Stimulated activated CD4-positive, alpha-beta T cell treated with anti-CD3 and anti-CD28 coated beads, TNF-alpha, amount 100 ng/mL, for 1 hour (primary cell): Measurements from ENCODE around the gene GNPDA1.
"Not testable (repeated sequence)": the region's sequence is repeated elsewhere in the genome, so short reads cannot be mapped to it uniquely, and the experiment has no call there.

Experiments used
- DNase-seq, 3 donors: peaks; one replicate each; pipeline ENCODE4 v3.0.0-alpha.2; 2020; ENCODE audit warnings: low read depth in 3 of 3, low spot score in 1 of 3

The GNPDA1 gene

GRCh38 chr5:142012792-142013388 is at the start of gene GNPDA1:
Gene GNPDA1 (minus strand): TSS chr5:142013027. CDS start chr5:142012035, 992 bp downstream.
- DNase-seq, result peak in 2 of 3 donors; percentile 31 to 47

- no peak for DNase-seq
Measured at GRCh38 chr5:142059304-142059940, 46.6 kb upstream of the GNPDA1 start.

- DNase-seq, result no peak
Measured at GRCh38 chr5:142057697-142058056, 44.9 kb upstream of the GNPDA1 start.

DNA sequence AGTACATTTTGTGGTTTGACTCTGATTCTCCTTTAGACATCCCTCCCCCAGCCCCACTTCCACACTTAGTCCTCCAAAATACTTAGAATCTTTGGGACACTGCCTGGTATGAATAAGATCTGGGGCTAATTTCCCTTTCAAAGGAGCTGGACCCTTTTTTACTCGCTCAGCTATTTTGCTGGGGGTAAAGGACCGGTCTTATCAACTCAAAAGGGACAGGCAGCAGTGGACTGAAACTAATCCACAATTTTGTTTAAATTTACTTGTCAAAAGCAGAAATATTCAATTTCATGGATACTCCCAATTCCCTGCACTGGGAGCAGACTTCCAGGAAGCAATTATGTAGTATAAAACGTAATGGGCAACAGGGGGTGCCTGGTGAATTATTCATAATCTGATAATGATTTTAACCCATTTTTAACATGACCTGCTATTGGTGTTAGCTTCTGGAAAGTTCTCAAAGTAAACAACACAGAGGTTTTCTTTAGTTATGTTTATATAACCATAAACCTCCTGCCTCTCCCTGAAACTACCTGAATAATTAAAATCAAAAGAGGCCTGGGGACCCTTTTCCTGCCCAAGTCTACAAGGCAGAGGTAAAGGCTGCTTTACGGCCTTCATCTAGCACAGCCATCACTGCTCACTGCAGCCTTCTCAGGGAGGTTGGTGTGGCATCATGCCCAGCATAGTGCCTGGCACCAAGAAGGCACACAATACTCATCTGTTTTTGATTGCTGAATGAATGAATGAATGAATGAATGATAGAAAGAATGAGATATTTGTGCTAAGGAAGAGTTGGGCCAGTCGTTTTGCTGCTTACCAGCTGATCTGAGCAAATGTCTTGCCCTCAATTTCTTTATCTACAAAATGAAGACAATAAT is 44.2 kb upstream of the GNPDA1 start:
- no peak for DNase-seq

DNA sequence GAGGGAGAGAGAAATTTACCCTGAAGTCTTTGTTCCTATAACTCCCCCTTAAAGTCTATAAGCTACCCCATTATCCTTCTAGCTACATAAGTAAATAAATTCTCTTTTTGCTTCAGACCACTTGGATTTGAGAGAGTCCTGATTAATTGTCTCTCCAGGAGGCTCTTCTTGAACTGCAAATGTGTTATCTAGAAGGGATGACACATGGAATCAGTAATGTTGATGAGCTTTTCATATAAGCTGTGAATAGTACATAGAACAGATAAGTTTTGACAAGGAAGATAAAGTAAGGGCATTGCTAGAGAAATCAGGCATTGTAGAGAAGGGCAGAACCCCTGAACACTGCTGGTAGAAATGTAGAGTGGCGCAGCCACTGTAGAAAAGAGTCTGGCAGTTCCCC is 42.5 kb upstream of the GNPDA1 start:
- DNase-seq, result no peak

DNA sequence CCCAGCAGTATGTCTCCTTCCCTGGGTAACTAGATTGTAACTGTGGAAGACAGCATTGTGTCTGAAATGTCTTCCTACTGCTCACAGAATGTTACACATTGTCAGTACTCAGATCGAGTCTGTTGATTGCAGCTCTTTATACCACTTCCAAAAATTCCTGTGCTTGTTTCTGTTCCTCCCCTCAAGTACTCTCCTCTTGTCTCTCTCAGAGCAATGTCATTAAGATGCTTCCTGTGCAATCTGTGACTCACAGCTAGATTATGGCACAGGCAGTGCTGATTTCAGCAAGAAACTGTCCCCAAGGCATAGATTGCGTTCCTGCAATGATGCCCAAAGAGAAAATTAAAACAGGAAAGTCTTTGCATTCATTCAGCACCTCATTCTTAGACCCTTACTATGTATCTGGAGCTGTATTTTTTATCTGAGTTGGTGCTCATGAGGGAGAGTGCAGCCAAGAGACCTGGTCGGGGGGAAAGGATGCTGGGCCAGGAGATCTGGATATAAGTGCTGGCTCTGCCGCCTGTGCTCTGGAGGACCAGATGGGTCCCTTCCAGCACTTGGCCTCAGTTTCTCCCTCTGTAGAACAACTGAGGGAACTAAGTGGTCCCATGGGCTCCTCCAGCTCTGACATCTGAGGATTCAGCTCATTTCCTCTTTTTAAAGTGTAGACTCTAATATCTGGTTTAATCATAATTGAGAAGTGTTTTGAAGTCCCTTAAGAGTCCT is 40.8 kb upstream of the GNPDA1 start:
- DNase-seq, result no peak

GRCh38 chr5:142052026-142052425 is 39.2 kb upstream of the GNPDA1 start:
- DNase-seq, result not testable (repeated sequence)

DNA sequence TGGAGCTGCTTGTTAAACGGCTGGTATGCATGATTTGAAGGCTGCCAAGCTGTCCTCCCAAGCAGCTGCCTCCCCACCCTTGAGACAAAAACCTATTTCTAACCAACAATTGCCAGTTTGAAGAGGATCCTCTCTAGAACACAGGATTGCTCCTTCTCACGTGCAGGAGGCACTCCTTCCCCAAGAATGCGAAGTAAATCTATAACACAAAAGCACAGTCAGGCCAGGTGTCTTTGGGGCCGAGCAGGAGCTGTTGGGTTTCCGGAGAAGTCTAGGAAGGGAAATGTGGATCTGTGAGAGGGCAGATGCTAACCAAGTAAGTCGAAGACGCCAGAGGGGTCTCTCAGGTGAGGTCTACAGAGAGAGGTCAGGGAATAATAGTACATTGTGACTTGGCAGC is 35.4 kb upstream of the GNPDA1 start:
- DNase-seq, result no peak

DNA sequence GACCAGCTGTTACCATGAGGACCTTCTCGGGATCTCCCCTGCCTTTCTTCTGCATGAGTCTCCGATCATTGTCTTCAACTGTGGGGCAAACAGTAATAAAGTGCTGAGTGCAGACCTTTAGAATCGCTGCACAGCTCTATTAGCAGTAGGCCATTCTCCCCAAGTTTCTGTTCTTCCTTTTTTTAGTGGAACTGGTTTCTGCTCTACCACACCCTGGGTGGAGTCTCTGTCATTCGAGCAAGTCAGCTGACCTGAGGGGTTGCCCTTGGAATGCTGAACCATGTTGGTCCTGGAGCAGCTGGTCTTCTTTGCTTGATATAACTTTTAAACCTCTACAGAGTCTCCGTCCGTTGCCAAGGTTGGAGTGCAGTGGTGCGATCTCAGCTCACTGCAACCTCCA is 33.4 kb upstream of the GNPDA1 start:
- no peak for DNase-seq

DNA sequence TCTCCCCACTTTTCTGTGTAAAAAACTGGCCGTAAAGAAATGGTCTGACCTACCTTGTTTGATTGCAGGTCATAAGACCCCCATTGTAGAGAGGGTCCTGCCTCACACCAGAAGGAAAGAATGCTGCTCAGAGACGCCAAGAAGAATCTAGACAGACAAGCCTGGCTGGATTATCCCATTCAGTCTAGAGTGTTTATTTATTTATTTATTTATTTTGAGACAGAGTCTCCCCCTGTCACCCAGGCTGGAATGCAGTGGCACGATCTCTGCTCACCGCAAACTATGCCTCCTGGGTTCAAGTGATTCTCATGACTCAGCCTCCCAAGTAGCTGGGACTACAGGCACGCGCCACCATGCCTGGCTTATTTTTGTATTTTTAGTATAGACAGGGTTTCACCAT is 28.1 kb upstream of the GNPDA1 start:
- not testable (repeated sequence) for DNase-seq

- no peak for DNase-seq
Measured at GRCh38 chr5:142040285-142040684, 27.5 kb upstream of the GNPDA1 start.

DNA sequence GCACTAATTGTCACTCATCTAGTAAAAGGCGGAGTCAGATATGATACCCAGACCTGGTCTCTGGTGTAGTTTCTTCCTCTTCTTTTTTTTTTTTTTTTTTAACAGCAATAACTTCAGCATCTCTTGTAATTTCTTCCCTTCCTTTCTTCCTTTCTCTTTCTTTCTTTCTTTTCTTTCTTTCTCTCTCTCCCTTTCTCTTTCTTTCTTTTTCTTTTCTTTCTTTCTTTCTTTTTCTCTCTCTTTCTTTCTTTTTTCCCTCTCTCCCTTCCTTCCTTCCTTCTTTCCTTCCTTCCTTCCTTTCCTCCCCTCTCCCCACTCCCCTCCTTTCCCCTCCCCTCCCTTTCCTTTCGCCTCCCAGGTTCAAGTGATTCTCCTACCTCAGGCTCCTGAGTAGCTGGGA is 25.9 kb upstream of the GNPDA1 start:
- DNase-seq, result no peak

DNA sequence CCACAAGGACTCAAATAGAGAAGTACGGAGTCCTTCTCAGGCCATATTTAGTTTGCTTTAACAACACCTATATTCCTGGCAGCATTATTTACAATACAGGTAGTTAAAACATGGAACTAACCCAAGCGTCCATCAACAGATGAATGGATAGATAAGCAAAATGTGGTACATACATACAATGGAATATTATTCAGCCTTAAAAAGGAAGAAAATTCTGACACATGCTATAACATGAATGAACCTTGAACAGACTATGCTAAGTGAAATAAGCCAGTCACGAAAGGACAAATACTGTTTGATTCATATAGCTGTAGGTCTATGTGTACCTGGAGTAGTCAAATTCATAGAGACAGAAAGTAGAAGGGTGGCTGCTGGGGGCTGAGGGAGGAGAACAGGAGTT is 24.8 kb upstream of the GNPDA1 start:
- not testable (repeated sequence) for DNase-seq

DNA sequence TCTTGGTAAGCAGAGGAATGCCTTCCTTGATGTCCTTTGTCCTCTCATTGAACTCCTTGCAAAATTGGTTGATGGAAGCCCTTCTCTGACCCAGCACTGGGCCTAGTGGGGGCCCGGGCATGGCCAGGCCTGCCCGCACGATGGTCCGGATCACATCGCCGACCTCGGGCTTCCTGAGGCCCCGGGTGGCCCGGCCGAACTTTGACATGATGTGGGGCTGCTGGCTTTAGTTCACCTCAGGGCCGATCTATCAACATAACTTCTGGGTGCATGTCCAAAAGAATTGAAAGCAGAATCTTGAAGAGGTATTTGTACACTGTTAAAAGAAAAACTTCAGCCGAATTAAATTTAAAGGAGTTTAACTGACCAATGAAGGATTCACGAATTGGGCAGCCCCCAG is 24.1 kb upstream of the GNPDA1 start:
- DNase-seq, result no peak

GRCh38 chr5:142034994-142035393 is 22.2 kb upstream of the GNPDA1 start:
- DNase-seq, result no peak

GRCh38 chr5:142033632-142034567 is 21.1 kb upstream of the GNPDA1 start:
- DNase-seq, result not testable (repeated sequence)

DNA sequence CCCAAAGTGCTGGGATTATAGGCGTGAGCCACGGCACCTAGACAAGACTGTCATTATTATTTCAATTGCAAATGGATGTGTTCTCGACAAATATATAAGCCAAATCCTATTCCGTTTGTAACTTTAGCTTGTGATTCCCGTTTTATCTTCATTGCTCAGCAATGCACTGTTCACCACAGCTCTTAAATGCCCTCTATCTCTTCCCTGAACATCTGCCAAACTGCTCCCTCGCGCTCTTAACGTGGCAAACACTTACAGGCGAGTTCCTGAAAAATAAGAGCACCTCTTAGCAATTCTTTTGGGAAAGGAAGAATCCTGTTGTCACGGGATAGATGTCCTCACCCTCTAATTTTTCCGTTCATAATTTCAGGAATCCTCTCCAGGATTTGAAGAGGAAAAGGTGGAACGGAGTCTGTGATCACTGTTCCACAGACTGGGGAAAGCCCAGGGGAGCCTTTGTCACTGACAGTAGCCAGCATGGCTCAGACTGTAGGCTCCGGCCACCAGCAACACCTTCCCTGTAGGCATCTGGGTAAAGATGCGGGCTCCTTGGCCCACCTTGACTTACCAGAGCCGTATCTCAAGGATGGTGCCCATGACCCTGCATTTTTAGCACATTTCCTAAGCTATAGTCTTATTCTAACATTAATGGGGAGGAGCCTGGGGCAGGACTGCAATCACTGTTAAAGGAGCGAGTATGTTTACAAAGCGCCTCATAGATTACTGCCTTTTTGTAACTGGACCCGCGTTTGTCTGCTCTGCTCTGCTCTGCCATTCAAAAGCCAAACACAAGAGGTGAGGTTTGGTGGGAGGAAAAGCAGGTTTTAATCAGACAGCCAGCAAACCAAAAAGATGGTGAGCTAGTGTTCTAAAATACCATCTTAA is 20.2 kb upstream of the GNPDA1 start:
- DNase-seq, result no peak

GRCh38 chr5:142032150-142032549 is 19.3 kb upstream of the GNPDA1 start:
- no peak for DNase-seq

DNA sequence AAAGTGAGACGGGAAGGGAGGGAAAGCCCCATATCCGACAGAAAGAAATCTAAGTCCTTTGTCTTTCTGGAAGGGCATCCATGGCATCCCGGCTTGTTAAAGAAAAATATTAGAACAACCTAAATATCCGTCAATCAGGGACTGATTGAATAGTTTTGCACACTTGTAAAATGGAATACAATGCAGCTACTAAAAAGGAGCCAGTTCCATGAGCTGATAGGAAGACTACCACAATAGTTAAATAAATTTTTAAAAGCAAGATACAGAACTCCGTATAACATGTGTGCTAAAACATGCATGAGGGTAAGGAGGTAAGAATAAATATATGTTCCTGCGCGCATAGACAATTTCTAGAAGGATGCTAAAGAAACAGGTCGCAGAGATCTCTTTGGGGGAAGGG is 12.8 kb upstream of the GNPDA1 start:
- no peak for DNase-seq
